NCI-H345 treated with DMSO at 0.1 percent for 48 hours (cell line): Measurements from ENCODE around the gene CTRL.
"Not testable (repeated sequence)": the region's sequence is repeated elsewhere in the genome, so short reads cannot be mapped to it uniquely, and the experiment has no call there.

ENCODE experiments used
- DNase-seq: peaks from one replicate; lab custom pipeline; 2025; ENCODE audit not compliant: unreplicated experiment; lab: John Stamatoyannopoulos, UW

The CTRL gene

GRCh38 chr16:67924140-67924906, 7.3 kb downstream of the CTRL start:
- DNase-seq, result no peak

- DNase-seq, result peak; percentile 51
Observed at GRCh38 chr16:67923414-67924116, 8.1 kb downstream of the CTRL start.

DNA sequence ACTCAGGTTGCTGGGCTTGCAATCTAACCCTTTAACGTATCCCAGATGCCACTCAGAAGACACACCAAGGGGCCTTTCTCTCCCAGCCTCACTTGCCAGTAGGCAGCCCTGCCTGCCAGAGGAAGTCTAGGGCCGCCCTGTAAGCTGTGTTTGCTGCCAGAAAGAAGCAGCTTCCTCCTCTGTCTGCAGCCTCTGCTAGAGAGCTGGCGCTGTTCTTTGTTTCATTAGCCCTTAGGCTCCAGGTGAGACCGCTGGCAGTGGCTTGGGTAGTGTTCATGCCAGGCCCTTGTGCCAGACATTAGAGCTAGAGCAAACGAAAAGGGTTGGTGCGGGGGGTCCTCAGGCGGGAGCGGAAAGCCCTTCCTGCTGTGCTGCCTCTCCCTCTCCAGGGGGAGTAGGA, 8.9 kb downstream of the CTRL start:
- DNase-seq, result peak; percentile 78

GRCh38 chr16:67922221-67922620, 9.4 kb downstream of the CTRL start:
- no peak for DNase-seq

DNA sequence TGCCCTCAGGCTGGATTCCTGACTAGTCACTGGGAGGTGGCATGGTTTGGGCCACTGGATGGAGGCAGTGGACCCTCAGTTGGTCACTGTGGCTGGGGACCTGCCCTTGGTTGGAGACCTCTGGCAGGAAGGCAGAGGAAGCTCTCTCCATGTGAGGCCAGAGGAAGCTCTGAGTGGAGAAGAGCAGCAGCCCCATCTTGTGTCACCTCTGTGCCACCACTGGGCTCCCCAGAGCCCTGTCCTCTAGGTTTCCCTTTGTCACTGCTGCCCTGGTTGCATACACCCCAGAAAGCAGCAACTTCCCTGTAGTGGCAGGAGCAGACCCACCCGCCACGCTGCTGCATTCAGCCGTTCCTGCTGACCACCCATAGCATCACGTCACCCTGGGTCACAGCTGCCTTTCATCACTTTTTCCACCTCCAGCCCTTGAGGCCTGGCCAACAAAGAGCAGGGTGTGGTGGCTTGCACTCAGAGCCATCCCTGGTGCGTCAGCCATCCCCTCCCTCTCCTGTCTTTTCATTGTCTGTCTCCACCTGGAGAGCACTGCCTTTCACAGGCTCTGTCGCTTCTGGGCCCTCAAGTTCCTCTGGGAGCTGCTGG, 11.9 kb downstream of the CTRL start:
- DNase-seq, result peak; percentile 26

DNA sequence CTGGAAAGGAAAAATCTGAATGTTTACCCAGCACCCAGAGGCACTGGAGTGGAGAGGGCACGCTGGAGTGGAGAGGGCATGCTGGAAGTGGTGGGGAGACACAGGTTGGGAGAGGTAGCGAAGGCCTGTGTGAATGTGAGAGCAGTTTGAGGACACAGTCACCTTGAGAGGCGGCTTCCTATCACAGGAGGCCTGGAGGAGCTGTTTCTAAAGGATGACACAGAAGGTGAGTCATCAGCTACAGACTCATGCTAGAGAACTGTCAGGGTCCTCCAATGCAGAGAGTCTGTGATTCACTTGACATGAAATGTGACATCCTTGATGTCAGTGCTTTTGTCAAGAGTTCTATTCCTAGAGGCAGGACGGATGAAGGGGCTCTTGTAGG, 13.8 kb downstream of the CTRL start:
- DNase-seq, result no peak

DNA sequence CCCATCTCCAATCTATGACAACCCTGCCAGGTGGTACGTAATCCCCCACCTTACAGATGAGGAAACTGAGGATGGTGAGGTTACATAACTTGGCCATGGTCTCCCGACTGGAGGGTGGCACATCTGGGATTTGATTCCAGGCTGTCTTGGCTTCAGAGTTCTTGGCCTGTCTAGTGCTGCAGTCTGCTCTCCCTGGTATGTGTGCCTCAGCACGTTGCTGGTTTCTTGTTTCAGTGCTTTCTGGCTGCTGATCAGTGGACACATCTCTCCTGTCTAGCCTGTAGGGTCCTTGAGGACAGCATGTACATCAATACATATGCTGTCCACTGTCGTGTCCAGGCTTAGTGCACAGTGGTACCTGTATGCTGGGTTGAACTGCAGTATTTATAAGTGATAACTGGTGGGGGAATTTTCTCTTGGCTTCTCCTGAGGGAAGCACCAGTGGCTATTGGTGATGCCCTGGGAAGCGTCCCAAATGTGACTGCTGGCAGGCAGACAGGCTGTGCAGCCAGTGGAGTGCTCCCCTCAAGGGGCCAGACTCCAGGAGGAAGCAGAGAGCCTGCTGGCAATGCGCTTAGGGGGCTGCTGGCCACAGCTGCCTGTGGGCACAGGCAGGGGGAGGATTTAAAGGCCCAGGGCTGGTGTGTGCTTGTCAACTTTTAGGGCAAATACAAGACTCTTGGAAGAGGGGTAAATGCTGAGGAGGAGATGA, 14.4 kb downstream of the CTRL start:
- DNase-seq, result no peak

- DNase-seq, result no peak
Observed at GRCh38 chr16:67915831-67916723, 15.6 kb downstream of the CTRL start.

GRCh38 chr16:67915496-67915769, 16.2 kb downstream of the CTRL start:
- not testable (repeated sequence) for DNase-seq

DNA sequence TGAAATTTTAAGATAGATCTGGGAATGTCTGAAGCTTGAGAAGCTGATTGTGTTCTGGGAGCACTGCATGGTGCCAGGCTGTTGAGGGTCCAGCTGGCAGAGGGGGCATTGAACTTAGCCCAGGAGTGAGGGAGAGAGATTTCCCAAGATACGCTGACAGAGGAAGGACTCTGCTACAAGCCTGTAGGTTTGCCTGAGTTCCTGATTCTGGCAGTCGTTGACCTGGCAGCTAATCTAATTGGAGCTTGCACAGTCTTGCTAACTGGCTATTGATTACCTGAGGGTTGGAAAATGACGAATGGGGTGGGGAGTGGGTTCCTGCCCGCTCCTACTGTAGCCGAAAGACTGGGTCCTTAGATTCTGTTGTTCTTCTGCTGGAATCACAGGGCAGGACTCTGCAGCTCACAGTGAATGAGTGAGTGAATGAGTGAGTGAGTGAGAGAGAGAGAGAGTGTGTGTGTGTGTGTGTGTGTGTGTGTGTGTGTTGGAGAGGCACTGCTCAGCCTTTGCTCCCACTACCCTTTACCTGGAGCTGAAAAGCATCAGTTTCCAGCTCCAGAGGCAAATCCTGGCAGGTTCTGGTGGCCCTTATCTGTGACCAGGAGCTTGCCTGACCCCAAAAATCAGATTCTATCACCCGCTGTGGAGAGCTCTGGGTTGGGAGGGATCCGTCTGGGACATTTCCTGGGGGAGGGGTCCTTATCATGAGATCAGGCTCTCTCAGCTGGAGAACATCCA, 16.7 kb downstream of the CTRL start:
- no peak for DNase-seq

GRCh38 chr16:67910158-67910557, 21.5 kb downstream of the CTRL start:
- no peak for DNase-seq

DNA sequence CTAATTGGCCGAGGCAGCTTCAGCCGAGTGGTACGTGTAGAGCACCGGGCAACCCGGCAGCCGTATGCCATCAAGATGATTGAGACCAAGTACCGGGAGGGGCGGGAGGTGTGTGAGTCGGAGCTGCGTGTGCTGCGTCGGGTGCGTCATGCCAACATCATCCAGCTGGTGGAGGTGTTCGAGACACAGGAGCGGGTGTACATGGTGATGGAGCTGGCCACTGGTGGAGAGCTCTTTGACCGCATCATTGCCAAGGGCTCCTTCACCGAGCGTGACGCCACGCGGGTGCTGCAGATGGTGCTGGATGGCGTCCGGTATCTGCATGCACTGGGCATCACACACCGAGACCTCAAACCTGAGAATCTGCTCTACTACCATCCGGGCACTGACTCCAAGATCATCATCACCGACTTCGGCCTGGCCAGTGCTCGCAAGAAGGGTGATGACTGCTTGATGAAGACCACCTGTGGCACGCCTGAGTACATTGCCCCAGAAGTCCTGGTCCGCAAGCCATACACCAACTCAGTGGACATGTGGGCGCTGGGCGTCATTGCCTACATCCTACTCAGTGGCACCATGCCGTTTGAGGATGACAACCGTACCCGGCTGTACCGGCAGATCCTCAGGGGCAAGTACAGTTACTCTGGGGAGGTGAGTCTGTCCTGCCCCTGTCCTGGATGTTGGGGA, 22.5 kb downstream of the CTRL start:
- DNase-seq, result no peak

DNA sequence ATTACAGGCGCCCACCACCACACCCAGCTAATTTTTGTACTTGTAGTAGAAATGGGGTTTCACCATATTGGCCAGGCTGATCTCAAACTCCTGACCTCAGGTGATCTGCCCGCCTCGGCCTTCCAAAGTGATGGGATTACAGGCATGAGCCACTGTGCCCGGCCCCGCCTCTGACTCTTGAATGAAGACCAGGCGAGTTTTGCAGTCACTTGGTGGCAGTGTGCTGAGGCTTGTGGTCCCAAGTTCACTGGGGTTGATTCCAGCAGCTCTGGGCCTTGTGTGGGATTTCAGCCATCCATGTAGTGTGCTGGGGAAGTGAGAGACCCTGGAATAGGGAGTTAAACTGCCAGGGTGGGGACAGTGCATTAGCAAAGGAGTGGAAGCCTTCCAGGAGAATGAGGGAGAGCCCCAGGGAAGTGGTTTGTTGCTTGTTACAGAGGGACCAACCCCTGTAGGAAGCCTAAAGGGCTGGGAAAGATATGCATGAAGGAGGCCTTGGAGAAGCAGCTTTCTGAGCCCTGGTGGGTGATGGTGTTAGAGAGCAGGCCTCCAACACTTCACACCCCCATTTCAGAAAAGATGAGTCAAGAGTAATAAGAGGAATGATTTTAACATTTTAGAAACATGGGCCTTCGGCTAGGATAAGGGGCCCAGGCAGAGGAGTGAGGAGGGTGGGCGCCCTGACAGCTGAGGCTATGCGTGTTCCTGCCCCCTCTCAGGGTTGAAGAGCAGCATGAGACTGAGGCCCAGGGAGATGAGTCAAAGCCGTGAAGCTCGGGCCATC, 24.1 kb downstream of the CTRL start:
- no peak for DNase-seq

DNA sequence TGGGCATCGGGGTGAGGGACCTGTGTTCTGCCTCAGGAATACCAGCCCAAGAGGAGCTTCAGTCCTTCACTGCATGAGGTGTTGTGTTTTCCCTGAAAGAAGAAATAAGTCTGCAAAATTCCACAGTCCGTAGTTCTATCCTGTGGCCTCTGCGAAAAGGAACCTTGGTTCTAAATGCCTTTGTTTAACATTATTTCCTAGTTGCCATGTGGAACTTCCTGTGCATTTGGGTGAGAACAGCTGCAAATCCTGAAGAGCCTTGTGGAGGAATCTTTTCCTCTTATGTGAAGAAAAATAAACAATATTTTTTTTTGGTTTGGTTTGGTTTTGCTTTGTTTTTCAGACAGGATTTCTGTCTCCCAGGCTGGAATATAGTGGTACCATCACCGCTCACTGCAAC, 28.8 kb downstream of the CTRL start:
- DNase-seq, result no peak

- DNase-seq, result no peak
Observed at GRCh38 chr16:67901734-67902133, 29.9 kb downstream of the CTRL start.

DNA sequence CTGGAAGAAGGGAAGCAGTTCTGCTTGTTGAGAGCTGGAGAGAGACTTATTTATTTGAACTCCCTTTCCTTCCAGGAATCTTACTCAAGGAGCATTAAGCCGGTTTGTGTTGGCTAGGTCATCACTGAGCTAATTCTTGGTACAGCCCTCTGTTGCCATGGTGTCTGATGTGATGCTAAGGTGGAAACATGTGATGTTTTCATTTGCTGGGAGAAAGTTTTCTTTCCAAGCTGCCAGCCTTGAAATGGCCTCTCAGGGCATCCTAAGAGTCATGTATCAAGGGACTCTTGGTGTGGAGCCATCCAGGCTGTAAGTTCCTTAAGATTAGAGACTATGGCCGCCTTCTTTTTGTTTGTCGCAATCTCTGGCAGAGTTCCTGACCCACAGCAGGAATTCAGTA, 34.4 kb downstream of the CTRL start:
- DNase-seq, result no peak

DNA sequence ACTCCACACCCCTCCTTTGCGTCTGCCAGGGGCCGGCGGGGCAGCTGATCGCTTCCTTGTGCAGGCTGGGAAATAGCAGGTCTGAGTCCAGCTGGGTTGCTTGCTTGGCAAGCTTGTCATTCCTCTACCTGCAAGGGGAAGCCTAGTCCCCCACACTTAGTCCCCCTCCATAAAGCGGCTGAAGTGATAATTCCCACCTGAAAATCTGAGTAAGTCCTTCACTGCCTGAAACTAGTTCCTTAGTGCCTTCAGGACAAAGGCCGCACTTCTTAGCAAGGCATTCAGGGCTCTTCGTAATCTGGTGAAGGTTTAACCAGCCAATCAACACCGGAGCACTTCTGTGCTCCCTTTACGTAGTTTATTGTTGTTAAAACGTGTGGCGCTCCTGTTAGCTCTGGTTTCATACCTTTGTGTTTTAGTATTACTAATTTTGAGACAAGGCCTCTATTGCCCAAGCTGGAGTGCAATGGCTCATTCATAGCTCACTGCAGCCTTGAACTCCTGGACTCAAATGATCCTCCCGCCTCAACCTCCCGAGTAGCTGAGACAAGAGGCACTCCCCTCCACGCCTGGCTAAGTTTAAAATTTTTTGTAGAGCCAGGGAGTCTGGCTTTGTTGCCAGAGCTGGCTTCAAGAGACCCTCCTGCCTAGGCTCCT, 37.8 kb downstream of the CTRL start:
- no peak for DNase-seq
